ENCODE results near the gene PPP2R2C.

- TF ChIP-seq CTCF (conservative IDR thresholded peaks at IDR 0.05; ENCODE audit: low read depth, low read length): no peak
- no peak for TF ChIP-seq EZH2 (IDR thresholded peaks at IDR 0.05; ENCODE audit: borderline replicate concordance, low read depth, low read length, poor library complexity, severe bottlenecking)
Observed at GRCh38 chr4:6458528-6458927, 13.9 kb downstream of the PPP2R2C start.
